Measurements from ENCODE around the gene DTNA. TPM values are rescaled to one million over a fixed set of nuclear protein-coding genes. Genes with fewer than 3 reads are reported as not detected.

The DTNA gene
- total and polyA plus RNA-seq, 2 of the 8 experiments (the other 6 are each of a cell fraction or from before 2014, with no cell fraction given), result 30.2 to 32.7 TPM

- TF ChIP-seq CHD2 (IDR thresholded peaks at IDR 0.05; ENCODE audit: low read length) (no peak), ATF2 (IDR thresholded peaks at IDR 0.05; ENCODE audit: low read length) (no peak), CBX5 (IDR thresholded peaks at IDR 0.05; ENCODE audit: low read depth, low read length) (no peak), POU5F1 (IDR thresholded peaks at IDR 0.05; ENCODE audit: low read depth, low read length) (no peak), EGR1 (IDR thresholded peaks at IDR 0.05; ENCODE audit: borderline replicate concordance, low read depth, low read length) (no peak), CREB1 (IDR thresholded peaks at IDR 0.05) (no peak), MAFK (IDR thresholded peaks at IDR 0.05; ENCODE audit: low read depth, low read length) (no peak)
- Histone ChIP-seq H3K14ac (ENCODE audit: insufficient read length) (no peak overlapping the region), H3K27me3 (replicated peaks in 1 of 4; ENCODE audit: control insufficient read depth in 3 of 4, extremely low read depth in 1 of 4, insufficient read depth in 3 of 4, low read length in 3 of 4) (no peaks in the 10 kb centered on the region)
Observed at GRCh38 chr18:34760444-34760843, 50.3 kb downstream of the DTNA start.

More at GRCh38 chr18:34760444-34760843, 50.3 kb downstream of the DTNA start:
- H3K4me3 ChIP-seq (ENCODE audit: extremely low read depth in 1 of 4, insufficient read depth in 2 of 4, low read depth in 3 of 4, low read length in 4 of 4), result no peak overlapping the region
- H3K4ac ChIP-seq (replicated peaks; ENCODE audit: insufficient read length, low read depth, low read length), result no peak overlapping the region
- no peaks in the 10 kb centered on the region for H4K20me1 ChIP-seq (replicated peaks in 1 of 2; ENCODE audit: control insufficient read depth in 1 of 2, insufficient read depth in 2 of 2, low read length in 2 of 2)
- no peak overlapping the region for H2AK5ac ChIP-seq (ENCODE audit: low read depth, low read length)
- no peak overlapping the region for H4K5ac ChIP-seq (ENCODE audit: insufficient read length, low read depth, low read length)
- CTCF ChIA-PET (ENCODE audit: partially characterized antibody), result interaction anchor here (1.0 kb wide), 1 partner anchor 19 kb away, joined by 3 read pairs; no protein-coding TSS in a partner anchor
- H3K27ac ChIP-seq (ENCODE audit: low read depth, low read length), result no peak overlapping the region
- H3K4me2 ChIP-seq (ENCODE audit: insufficient read depth in 1 of 2, low read depth in 2 of 2, low read length in 2 of 2), result no peak overlapping the region
- no peak overlapping the region for H3K23ac ChIP-seq (ENCODE audit: insufficient read length)
- POLR2A ChIA-PET (ENCODE audit: partially characterized antibody), result interaction anchor here (0.6 kb wide), 1 partner anchor 182 kb away, joined by 4 read pairs; no protein-coding TSS in a partner anchor
- H2AFZ ChIP-seq (ENCODE audit: low read length), result no peak overlapping the region
- no peak overlapping the region for H2BK120ac ChIP-seq (replicated peaks; ENCODE audit: low read depth, low read length)
- no peaks in the 10 kb centered on the region; a peak in 2 of 7 replicates for H3K4me1 ChIP-seq (replicated peaks in 1 of 4; ENCODE audit: control insufficient read depth in 3 of 4, insufficient read depth in 4 of 4, low read length in 3 of 4)
- no peaks in the 10 kb centered on the region for H3K79me1 ChIP-seq (ENCODE audit: low read depth, low read length)
- no peak overlapping the region for H3K18ac ChIP-seq (ENCODE audit: extremely low read depth, low read length)
- H3K79me2 ChIP-seq (ENCODE audit: control insufficient read depth in 1 of 2, insufficient read depth in 2 of 2, low read length in 2 of 2), result no peaks in the 10 kb centered on the region
- H2BK15ac ChIP-seq (ENCODE audit: low read length), result no peak overlapping the region
- no peak overlapping the region for H4K91ac ChIP-seq (replicated peaks; ENCODE audit: insufficient read length, low read length)
- H2BK12ac ChIP-seq (ENCODE audit: low read depth, low read length), result no peak overlapping the region
- no peaks in the 10 kb centered on the region for H3K23me2 ChIP-seq (ENCODE audit: low read depth, low read length)
- peaks cover 0 to 6% of the 10 kb centered on the region in 2 experiments; a peak in 2 of 4 replicates for H3K9me3 ChIP-seq (ENCODE audit: insufficient read depth in 2 of 2, low read depth in 1 of 2, low read length in 1 of 2)
- H4K8ac ChIP-seq (ENCODE audit: extremely low read depth, insufficient read depth, low read length), result no peak overlapping the region
- H2BK20ac ChIP-seq (ENCODE audit: low read length), result no peak overlapping the region
- no peaks in the 10 kb centered on the region; a peak in 1 of 8 replicates for H3K36me3 ChIP-seq (ENCODE audit: control insufficient read depth in 2 of 4, insufficient read depth in 4 of 4, low read length in 3 of 4)
- no peak overlapping the region for H3K56ac ChIP-seq (replicated peaks; ENCODE audit: insufficient read length, low read depth, low read length)
- 65% methylated on average over 4 of the region's 4 CpGs; no CpG with 5 or more reads in 1 of the 2 experiments for WGBS, 2 experiments (ENCODE audit: extremely low coverage in 1 of 2, insufficient coverage in 1 of 2, insufficient read length in 1 of 2, insufficient replicate concordance in 2 of 2, low coverage in 1 of 2, low lambda C conversion rate in 2 of 2, missing lambda C conversion rate in 1 of 2)
- DNase-seq (ENCODE audit: low read depth in 1 of 2, low spot score in 2 of 2) (no peak), FAIRE-seq (no peak)
- no peak overlapping the region for H2BK5ac ChIP-seq (ENCODE audit: low read depth, low read length)
- H3K9ac ChIP-seq (replicated peaks in 1 of 4; ENCODE audit: extremely low read depth in 1 of 4, low read depth in 3 of 4, low read length in 3 of 4), result no peak overlapping the region
